H4 (cell line): ENCODE measurements around the gene FAM180B. TPM values are rescaled to one million over a fixed set of nuclear protein-coding genes. Genes with fewer than 3 reads are reported as not detected.

Experiments used
- DNase-seq: peaks from one replicate; pipeline ENCODE4 v3.0.0-alpha.2; 2015; ENCODE audit warnings: low spot score
- total RNA-seq: library from RNA; depleted of rRNA; stranded (reverse); fragments of >200 nt; shearing (Covaris generic); gene quantifications from 2 replicates; pipeline ENCODE4 v1.2.3, GENCODE V29; 2014

The FAM180B gene
- total RNA-seq, 1 experiment from 2014 or later, result not detected

DNA sequence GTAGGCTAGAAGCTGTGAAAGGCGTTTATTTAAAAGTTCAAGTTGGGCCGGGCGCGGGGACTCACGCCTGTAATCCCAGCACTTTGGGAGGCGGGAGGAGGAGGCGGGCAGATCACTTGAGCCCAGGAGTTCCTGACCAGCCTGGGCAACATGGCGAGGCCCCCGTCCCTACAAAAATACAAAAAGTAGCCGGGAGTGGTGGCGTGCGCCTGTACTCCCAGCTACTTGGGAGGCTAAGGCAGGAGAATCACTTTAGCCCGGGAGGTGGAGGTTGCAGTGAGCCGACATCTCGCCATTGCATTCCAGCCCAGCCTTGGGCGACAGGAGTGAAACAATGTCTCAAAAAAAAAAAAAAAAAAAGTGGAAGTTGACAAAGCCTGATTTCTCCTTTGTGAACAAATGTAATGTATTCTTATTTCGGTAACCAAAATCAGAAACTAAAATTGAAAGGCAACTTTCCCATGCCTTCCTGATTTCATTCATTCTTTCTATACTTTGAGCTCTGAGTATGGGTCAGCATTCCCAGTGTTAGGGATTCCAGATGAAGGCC is 20.3 kb upstream of the FAM180B start:
- no peak for DNase-seq

DNA sequence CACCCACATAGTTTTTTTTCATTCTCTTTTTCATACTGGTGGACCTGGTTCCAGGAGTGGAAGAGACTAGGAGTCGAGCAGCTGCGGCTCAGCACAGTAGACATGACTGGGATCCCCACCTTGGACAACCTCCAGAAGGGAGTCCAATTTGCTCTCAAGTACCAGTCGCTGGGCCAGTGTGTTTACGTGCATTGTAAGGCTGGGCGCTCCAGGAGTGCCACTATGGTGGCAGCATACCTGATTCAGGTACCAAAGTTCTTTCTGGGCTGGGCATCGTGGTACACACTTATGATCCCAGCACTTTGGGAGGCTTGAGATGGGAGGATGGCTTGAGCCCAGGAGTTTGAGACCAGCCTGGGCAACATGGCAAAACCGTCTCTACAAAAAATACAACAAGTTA is 16.8 kb upstream of the FAM180B start:
- DNase-seq, result no peak

DNA sequence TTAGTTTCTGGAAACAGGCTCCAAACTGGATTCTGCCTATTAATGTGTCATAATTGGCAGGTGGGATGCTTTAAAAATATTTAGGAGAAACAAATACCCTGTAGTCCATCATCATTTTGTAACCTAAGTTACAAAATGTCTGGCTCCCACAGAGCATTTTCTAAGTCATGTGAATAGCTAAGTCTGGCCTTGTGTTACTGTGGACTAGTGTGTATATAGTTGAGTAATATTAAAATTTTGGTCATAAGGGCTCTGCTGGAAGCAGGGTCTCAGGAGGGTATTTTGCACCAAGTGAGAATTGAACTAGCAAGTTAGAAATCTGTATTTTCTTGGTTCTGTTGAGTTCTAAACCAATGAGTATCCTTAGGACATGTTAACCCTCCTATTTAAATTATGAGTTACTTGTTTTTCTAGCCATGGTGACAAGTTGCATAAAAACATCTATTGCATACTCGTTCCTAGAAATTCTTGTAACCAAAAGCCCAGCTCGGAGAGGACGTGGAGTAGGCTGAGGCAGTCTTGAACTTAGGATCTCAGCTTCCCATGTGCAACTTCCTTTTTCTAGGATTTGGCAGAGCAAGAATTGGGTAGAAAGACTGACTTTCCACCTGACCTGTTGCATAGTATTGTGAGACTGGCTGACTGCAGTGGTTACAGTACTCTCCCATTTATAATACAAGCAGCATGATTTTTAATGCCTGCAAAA is 15.7 kb upstream of the FAM180B start:
- no peak for DNase-seq

DNA sequence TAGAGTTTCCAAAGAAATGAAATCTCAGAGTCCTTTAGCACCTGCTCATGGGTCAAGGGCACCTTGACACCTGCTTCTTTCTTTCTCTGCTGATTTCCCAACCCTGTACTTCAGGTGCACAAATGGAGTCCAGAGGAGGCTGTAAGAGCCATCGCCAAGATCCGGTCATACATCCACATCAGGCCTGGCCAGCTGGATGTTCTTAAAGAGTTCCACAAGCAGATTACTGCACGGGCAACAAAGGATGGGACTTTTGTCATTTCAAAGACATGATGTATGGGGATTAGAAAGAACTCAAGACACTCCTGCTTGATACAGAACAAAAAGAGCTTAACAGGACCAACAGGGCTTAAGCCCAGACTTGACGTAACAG is 15.1 kb upstream of the FAM180B start:
- no peak for DNase-seq

DNA sequence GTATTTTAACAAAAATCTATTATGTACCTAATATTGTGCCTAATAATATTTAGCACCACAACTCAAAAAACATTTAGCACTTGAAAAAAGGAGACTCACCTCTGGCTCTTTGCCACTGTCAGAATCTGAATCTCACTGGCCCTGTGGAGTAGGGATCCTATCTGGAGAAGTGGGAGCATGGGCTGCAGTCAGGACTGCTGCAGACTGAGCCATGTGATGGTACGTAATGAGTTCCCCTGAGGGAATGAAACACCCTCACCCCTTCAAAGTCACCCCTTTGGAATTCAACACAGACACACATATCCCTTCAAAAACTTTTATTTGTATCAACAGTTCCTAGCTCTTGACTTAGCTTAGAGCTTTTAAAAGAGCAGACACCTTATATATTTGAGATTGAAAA is 14.6 kb upstream of the FAM180B start:
- DNase-seq, result no peak

DNA sequence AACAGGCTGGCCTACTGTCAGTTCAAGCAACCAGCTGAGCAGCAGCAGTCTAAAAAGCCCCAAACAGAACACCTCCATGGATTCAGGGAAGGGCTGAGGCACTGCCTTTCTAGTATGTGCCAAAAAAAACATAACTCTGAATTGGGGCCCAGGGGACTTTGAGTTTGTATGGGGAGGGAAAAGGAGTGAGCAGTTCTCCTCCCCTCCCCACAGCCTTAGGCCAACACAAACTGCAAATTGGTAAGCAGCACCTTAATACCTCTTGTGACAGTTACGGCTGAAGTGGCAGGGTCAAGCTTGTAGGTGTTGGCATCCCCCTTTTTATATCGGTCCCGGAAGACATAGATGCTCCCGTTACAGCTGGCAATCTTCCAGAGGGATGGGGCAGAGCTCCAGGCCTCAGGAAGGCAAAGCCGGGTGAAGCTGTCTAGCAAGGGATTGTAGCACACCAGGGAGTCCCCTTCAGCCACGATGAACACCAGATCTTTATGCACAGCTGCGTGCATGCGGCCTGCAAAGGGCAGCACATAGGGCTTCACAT is 13.7 kb upstream of the FAM180B start:
- no peak for DNase-seq

DNA sequence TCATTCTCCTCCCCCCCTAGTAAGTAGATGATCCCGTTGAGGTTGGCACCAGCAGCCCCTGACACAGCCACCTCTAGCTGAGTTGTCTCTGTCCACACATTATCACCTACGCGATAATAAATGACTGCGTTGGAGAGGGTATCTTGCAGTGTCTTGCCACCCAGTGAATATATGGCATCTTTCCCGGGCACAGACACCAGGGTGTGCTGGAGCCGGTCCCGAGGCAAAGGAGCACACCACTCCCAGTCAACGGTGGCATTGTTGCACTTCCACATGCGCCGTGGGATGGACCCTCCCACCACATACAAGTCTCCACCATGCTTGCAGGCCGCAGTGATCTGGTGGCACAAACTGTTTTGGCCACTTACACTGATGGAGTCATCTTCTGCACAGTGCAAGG is 13.2 kb upstream of the FAM180B start:
- no peak for DNase-seq

DNA sequence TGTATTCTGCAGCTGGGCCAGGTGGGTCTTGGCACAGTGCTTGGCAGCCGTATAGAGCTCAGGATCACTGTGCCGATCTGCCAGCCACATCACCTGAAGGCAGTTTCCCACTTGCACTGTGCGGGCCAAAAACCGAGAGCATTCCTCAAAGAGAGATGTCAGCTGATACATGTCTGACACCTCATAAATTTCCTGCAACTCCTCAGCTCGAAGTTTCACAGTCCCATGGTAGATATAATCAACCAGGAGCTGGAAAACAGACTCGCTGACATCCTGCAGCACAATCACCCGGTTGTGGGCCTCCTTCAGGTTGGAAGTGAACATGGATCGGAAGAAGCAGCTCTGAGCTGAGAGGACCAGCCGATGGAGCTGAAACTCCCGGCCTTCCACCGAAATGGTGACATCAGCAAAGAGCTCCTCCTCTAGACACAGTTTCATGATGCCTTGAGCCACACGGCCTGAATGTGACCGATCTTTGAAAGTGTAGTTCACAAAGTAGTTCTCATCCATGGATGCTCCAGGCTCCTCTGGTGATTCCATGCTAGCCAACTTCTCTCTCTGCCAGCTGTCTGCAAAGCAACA is 8.9 kb upstream of the FAM180B start:
- no peak for DNase-seq

DNA sequence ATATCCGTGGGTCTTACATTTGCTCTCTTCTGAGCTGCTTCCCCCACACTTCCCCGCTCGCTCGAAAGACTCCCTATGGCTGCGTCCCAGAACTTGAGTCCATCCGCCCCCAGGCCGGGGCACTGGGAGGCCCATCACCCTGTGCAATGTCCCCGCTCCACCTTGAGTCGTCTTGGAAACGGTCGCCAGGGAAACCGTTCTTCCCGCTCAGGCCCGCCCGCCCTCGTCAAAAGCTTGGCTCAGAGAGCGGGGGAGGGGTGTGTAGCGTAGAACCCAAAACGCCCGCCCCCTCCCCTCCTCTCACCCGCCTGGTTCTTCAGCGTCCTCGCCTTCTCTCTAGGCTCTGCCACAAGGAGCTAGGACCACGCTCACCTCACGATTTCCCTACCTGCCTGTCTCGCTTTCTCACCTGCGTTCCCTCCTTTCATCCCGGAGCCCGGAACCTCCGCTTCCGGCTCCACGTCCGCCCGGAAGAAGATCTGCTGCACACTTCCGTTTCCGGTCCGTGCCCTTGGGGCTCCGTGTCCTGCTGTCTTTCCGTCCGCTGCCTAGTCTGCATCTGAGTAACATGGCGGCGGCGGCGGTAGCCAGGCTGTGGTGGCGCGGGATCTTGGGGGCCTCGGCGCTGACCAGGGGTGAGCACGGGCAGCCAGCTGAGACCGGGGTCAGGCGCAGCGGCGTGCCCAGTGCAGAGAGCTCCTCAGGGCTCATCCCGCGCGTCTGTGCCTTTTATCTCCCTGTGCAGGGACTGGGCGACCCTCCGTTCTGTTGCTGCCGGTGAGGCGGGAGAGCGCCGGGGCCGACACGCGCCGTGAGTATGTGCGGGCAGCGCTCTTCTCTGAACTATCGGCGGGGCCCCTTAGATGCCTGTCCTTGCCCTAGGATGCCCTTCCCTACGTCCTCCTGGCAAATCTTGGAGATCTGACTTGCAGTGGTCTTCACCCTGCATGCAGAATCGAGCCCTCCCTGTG is 7.7 kb upstream of the FAM180B start, which contains the start of the genes KBTBD4 and NDUFS3:
KBTBD4 (minus strand) TSS at position 447 of the 971 bp plus-strand sequence; CDS start at position 428, 19 bp downstream.
NDUFS3 (plus strand) TSS at position 551 of the 971 bp plus-strand sequence; CDS start at position 569, 18 bp downstream.
- DNase-seq, result peak; percentile 82

DNA sequence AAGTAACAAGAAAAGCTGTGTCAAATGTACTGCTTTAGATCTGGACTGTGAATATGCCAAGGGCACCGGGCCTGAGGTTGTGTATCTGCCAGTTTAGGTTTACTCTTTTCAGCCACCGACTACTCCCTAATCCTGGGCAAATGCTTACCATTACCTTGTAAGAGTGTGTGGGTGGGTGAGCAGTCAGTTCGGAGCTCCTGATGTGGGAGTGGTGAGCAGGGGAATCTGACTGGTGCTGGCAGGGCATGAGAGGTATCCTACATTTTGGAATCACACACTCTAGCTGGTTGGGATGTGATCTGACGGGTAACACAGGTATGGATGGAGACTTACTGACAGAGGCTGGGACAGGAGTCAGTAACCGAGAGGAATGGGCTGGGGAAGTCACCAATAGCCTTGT is 2.6 kb upstream of the FAM180B start:
- no peak for DNase-seq

DNA sequence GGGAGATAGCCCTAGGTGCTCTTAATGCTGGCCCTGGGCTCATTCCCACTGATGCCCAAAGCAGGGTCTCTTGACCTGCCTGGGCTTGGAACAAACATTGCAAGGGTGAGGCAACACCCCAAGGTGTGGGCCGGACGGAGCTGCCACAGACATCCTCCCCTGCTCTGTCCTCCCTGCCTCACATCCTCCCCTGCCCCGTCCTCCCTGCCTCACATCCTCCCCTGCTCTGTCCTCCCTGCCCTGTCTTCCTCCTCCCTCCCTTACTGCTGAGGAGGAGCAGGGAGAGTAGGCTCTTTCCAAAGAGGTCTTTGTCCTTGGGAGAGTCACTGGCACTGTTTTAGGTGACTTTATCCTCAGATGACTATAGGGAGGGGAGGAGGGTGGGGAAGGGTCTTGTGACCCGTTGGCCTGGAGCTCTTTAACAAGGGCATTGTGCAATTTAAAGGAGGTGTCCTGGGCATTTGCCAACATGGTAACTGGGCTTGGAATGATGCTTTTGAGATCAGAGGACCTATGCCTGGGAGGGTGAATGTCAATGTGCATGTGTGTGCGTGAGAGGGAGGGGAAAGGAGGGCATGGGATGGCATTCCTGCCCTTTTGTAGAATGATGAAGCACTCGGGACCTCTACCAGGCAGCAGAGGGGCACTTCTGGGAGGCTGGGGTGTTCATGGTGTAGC is 700 bp downstream of the FAM180B start:
- DNase-seq, result no peak

DNA sequence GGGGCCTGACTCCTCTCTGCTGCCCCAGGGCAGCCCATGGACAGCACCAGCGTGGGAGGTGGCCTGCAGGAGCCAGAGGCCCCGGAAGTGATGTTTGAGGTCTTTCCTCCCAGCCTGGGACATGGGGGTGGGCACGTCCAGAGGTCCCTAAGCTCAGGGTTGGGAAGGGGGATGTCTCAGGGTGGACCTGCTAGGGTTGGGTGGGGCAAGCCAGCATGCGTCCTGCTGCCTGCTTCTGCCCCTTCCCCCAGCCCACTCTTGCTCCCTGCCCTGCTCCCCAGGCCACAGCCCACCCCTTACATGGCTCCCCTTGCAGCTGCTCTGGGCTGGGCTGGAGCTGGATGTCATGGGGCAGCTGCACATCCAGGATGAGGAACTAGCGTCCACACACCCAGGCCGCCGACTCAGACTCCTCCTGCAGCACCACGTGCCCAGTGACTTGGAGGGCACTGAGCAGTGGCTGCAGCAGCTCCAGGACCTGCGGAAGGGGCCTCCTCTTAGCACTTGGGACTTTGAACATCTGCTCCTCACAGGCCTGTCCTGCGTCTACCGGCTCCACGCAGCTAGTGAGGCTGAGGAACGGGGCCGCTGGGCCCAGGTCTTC is 1.3 kb downstream of the FAM180B start:
- no peak for DNase-seq

DNA sequence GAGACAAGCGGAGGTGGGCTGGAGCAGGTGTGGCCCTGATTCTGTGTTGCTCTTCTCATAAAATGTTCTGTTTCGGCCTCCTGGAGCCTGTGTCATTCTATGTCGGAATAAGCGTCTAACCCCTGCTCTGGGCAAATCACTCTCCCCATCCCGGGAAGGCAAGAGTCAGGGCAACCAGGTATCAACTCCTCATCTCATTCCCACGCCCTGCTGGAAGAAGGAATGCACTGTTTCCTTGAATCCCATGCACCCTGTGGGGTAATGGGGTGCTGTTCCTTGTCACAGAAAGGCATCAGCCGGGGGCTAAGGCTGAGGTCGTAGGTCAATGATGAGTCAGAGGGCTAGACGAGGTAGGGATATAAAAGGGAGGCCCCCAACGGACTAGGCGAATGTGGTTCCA is 2.6 kb downstream of the FAM180B start:
- no peak for DNase-seq

DNA sequence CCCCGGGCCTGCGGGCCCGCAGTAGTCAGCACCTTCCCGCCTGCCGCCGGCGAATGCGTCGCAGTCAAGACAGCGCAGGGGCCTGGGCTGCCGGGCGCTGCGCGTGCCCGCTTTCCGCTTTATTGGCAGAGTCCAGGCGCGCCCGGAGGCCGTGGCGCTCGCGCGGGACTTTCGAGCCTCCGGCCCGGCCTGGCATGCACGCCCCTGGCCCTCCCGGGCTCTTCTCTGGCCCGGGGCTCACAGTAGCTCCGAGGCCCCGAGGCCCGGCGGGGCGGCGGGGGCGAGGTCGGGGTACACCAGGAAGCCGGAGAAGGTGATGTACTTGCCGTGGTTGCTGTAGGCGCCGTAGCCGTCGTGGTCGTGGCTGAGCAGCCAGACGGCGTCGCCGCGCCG is 3.1 kb downstream of the FAM180B start:
- no peak for DNase-seq

DNA sequence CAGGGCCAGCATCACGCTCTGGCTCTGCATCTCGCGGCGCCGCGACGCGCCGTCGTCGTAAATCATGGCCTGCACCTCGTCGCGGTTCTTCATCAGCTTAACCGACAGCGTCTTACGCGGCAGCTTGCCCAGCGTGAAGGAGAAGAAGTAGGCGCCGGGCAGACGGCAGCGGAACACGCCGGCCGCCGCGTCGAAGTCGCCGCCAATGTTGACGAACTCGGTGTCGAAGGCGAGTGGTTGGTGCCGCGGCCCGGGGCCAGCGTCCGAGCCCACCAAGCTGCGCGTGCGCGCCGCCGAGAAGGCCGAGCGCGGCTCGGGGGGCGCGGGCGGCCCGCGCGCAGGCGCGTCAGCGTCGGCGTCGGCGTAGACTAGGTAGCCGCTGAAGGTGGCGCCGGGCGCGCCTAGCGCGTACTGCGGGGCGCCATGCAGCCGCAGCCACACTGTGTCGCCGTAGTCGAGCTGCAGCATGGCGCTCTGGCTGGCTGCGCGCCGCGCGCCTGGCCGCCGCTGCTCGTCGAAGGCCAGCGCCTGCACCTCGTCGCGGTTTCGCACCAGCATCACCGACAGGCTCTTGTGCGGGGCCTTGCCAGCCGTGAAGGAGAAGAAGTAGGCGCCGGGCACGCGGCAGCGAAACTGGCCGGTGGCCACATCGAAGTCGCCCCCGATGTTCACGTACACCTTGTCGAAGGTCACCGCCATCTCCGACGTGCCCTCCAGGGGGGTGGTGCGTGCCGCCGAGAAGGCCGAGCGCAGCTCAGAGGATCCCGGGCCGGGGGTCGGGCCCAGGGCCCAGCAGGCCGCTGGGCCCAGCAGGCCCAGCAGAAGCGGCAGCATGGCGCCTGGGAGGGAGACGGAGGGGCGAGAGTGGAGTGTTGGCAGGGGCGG is 3.7 kb downstream of the FAM180B start:
- no peak for DNase-seq

DNA sequence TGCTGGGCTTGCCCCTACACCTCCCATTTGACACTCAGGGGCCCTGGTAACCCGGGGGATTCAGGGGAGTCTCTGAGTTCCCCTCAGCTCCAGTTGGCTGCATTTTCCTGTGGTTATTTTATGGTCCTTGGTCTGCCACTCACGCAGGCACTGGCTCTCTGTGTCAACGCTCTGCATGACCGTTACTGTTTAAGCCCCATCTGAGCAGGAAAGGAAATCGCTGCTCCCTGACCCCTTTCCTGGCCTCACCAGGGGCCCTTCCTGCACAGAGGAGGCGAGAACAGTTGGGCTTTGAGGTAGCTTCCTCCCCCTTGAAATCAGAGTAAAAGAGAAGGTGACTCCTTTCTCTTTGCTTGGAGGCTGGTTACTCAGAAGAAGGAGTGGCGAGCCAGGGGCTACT is 5.3 kb downstream of the FAM180B start:
- DNase-seq, result no peak

DNA sequence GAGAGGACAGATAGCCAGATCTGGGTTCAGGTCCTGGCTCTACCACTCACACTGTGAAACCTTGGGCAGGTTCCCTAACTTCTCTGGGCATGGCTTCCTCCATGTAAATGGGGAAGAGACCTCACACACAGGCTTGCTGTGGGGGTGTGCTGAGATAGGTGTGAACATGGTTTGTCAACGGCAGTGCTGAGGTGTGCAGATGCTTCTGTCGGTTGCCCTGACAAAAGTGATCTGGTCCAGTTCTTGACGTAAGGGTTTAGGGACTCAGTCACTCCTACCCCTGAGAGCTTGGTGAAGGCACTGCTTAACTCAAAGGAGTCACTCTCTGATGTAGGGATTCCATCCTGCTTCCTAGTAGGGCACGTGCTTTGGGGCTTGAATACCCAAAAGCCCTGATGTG is 5.8 kb downstream of the FAM180B start:
- DNase-seq, result no peak

DNA sequence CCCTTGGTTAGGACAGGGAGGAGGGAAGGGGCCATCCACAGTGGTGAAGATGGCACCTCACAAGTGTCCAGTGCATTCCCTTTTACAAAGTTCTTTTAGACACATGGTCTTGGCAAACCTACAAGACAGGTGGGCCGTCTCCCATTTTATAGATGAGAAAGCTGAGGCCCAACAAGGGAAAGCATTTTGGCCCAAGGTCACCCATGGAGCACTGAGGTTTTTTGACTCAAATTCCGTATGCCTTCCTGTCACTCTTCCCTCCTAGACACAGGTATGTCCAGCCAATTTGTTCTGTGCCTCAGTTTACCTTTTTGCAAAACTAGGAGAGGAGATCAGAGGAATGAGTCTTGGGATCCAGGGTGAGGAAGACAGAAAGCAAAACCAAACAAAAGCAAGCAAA is 6.5 kb downstream of the FAM180B start:
- no peak for DNase-seq

DNA sequence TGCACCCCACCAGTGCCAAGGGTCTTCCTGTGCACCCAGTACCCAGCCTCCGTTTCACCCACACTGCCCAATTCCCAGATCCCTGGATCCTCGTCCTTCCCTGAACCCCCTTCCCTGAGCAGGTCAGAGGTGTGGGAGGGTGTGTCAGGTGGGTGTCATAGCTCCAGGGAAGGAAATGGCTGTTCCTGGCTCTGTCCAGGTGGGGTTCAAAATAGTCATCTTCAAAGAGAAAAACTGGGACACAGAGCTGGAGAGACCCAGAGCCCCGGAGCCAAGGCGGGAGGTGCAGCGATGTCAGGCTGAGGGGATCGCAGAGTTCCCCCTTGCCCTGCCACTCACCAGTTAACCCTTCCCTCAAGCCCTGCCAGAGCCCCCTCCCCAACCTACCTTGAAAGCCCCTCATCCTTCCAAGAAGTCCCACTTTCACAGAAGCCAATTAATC is 7.0 kb downstream of the FAM180B start:
- DNase-seq, result no peak
